ENCODE measurements around the gene RBBP6.
A peak's percentile ranks its signal among the peaks of the same experiment; 100 is the strongest.
"Not testable (repeated sequence)": the region's sequence is repeated elsewhere in the genome, so short reads cannot be mapped to it uniquely, and the experiment has no call there.

RBBP6 gene

GRCh38 chr16:24571096-24571495 is 31.7 kb downstream of the RBBP6 start:
- no peak for DNase-seq

DNA sequence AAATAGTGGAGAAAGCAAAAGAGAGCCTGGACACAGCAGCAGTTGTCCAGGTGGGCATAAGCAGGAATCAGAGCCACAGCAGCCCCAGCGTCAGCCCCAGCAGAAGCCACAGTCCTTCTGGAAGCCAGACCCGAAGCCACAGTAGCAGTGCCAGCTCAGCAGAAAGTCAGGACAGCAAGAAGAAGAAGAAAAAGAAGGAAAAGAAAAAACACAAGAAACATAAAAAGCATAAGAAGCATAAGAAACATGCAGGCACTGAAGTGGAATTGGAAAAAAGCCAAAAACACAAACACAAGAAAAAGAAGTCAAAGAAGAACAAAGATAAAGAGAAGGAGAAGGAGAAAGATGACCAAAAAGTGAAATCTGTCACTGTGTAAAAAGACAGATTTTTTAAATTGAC is 32.7 kb downstream of the RBBP6 start:
- no peak for DNase-seq

GRCh38 chr16:24573141-24573540 is 33.8 kb downstream of the RBBP6 start:
- no peak for DNase-seq

DNA sequence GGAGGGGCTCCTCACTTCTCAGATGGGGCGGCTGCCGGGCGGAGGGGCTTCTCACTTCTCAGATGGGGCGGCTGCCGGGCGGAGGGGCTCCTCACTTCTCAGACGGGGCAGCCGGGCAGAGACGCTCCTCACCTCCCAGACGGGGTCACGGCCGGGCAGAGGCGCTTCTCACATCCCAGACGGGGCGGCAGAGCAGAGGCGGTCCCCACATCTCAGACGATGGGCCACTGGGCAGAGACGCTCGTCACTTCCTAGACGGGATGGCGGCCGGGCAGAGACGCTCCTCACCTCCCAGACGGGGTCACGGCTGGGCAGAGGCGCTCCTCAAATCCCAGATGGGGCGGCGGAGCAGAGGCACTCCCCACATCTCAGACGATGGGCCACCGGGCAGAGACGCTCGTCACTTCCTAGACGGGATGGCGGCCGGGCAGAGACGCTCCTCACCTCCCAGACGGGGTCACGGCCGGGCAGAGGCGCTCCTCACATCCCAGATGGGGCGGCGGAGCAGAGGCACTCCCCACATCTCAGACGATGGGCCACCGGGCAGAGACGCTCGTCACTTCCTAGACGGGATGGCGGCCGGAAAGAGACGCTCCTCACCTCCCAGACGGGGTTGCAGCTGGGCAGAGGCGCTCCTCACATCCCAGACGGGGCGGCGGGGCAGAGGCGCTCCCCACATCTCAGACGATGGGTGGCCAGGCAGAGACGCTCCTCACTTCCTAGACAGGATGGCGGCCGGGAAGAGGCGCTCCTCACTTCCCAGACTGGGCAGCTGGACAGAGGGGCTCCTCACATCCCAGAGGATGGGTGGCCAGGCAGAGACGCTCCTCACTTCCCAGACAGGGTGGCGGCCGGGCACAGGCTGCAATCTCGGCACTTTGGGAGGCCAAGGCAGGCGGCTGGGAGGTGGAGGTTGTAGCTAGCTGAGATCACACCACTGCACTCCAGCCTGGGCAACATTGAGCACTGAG is 35.4 kb downstream of the RBBP6 start:
- not testable (repeated sequence) for DNase-seq

DNA sequence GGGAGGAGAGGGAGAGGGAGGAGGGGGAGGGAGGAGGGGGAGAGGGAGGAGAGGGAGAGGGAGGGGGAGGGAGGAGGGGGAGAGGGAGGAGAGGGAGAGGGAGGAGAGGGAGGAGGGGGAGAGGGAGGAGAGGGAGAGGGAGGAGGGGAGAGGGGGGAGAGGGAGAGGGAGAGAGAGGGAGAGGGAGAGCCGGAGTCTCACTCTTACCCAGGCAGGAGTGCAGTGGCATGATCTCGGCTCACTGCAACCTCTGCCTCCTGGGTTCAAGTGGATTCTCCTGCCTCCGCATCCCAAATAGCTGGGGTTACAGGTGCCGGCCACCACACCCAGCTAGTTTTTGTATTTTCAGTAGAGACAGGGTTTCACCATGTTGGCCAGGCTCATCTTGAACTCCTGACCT is 36.4 kb downstream of the RBBP6 start:
- DNase-seq, result not testable (repeated sequence)

DNA sequence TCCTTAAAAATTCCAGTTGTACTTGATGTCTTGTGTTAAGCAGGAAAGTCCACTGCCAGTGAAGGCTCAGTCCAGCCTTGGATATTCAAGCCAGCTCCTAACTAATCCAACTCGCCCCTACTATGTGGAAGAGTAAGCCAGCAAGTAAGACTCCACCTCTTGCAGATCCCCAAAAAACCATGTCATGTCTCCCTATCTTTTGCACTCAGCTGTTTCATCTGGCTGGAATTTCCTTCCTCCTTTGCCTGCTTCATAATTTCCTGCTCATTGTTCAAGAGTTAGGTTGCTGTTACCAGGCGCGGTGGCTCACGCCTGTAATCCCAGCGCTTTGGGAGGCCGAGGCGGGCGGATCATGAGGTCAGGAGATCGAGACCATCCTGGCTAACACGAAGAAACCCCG is 37.8 kb downstream of the RBBP6 start:
- DNase-seq, result no peak

DNA sequence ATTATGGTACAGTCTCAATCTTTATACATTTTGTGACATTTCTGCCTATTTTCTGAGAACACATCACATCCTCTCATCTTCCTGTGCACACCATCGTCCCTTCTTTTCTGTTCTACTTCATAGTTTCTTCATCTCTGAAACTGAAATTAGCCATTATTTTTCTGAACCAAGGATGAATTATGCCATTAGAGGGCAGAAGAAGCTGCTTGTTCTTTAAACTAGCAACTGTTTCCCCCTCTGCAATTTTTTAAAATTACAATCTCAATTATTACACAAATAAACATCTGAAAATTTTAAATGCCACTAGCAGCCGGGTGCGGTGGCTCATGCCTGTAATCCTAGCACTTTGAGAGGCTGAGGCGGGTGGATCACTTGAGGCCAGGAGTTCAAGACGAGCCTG is 41.3 kb downstream of the RBBP6 start:
- DNase-seq, result no peak

GRCh38 chr16:24583494-24583893 is 44.1 kb downstream of the RBBP6 start:
- DNase-seq, result no peak

- no peak for DNase-seq
Measured at GRCh38 chr16:24589997-24590396, 50.6 kb downstream of the RBBP6 start.

DNA sequence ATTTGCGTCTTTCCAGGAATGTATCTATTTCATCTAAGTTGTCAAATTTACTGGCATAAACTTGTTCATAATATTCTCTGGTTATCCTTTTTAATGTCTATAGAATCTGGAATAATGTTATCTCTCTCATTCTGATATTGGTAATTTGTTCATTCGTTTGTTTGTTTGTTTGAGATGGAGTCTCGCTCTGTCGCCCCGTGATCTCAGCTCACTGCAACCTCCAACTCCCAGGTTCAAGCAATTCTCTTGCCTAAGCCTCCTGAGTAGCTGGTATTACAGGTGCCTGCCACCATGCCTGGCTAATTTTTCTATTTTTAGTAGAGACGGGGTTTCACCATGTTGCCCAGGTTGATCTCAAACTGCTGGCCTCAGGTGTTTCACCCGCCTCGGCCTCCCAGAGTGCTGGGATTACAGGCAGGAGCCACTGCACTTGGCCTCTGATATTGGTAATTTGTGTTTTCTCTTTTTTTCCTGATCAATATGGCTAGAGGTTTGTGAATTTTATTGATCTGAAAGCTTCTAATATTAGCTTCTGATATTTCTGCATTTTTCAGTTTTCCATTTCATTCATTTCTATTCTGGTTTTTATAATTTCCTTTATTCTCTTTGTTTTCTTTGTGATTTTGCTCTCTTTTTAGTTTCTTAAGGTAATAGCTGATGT is 59.5 kb downstream of the RBBP6 start:
- DNase-seq, result no peak

- DNase-seq, result no peak
Measured at GRCh38 chr16:24609417-24609739, 70.0 kb downstream of the RBBP6 start.

GRCh38 chr16:24609740-24610415 is 70.5 kb downstream of the RBBP6 start:
- peak; percentile 88 for DNase-seq

DNA sequence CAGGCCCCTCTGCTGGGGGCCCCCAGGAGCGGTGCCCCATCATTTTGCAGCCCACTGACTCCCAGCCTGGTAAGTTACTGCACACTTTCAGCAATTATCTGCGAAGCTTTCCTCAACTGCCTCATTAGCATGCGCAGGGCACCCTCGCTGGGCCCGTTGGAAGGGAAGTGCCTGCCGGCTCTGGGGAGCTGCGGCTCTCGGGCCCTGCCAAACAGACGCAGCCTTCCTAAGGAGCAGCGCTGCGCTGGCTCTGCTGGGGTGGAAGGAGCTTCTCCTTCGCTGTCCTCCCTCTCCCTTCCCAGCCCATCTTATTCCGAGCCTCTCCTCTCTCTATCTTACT is 71.0 kb downstream of the RBBP6 start:
- DNase-seq, result peak; percentile 48

GRCh38 chr16:24611310-24611709 is 71.9 kb downstream of the RBBP6 start:
- DNase-seq, result no peak

GRCh38 chr16:24612656-24613055 is 73.3 kb downstream of the RBBP6 start:
- DNase-seq, result no peak

DNA sequence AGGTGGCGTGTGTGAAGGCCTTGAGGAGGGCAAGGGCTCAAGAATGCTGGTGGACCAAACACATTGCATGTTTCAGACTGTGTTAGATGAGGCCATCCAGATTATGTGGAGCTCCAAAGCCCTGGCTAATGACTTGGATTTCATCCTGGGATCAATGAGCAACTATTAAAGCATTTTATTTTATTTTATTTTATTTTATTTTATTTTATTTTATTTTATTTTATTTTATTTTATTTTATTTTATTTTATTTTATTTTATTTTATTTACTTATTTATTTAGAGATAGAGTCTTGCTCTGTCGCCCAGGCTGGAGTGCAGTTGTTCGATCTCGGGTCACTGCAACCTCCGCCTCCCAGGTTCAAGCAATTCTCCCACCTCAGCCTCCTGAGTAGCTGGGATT is 73.9 kb downstream of the RBBP6 start:
- DNase-seq, result not testable (repeated sequence)

DNA sequence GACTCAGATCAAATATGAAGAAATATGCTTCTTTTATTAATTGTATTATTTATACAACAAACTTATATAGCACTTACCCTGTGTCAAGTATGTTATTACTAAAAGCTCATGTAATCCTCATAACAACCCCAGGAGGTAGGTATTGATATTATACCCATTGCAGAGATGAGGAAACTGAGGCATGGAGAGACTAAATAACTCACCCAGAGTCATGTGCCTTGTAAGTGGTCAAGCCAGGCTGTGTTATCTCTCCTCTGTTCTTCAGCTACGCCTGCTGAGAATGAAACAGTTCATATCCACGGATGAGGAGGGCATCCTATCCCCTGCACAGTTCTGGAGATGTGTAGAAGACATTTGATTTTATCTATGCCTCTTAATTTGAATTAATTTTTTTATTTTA is 78.1 kb downstream of the RBBP6 start:
- no peak for DNase-seq

Data from NCI-H2227 treated with DMSO at 0.1 percent for 48 hours (cell line).